Measurements from ENCODE around the gene FSCN2.

The FSCN2 gene

DNA sequence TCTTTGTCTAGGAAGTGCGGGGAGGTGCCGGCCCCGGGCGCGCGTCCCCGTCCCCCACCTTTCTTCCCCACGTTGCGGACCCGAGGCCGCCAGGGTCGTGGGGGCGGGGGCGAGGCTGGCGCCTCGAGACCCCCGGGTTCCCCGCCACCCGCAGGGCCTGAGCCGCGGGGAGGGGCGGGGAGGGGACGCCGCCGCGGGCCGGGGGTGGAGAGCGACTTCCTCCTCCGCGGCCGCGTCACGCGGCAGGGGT, 13.8 kb upstream of the FSCN2 start:
- DNase-seq, result peak; percentile 71

DNA sequence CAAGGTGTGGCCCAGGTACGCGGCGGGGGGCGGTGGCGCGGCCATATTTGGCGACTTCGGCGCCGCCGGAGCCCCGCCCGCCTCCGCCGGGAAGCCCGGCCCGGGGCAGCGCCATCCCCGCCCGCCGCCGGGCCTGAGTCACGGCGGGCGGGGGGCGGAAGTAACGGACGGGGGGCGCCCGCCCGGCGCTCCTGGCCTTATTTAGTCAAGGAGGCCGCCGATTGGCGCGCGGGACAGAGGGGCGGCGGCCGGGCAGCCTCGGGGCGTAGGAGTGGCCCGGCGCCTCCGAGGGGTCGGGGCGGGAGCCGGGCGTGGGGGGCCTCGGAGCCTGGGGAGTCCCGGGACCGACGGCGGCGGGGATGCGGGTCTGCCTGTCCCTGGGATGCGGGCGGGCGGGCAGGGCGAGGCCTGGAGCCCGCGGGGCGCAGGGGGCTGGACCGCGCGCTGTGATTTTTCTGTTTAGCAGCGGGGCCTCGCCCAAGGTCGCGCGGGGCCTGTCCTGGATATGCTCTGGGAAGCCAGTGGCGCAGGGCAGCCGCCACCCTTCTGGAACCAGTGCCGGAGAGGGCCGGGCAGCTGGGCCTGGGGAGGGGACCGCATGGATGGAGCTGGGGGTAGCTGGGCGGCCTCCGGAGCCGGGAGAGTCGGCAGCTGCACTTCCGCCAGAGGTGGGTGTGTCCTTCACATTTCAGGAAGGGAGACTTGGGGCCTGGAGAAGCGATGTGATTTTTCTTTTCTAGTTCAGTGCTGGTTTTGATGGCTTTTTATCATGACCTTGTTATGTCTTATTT, 13.2 kb upstream of the FSCN2 start:
- peak; percentile 39 for DNase-seq

DNA sequence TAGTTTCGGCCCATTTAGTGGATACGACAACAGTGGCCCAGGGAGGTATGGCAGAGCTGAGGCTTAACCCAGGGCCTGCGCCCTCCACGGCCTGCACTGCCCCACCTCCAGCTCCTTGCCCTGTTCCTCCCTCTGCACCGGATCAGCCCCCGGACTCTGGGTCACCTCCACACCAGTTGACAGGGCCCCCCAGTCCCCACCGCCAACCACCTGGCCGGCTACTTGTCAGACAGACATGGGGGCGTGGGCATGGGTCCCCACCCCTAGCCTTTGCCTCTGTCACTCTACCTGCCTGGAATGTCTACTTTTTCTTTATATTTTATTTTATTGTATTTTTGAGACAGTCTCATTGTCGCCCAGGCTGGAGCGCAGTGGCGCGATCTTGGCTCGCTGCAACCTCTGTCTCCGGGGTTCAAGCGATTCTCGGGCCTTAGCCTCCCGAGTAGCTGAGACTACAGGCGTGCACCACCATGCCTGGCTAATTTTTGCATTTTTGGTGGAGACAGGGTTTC, 12.6 kb upstream of the FSCN2 start:
- DNase-seq, result no peak

DNA sequence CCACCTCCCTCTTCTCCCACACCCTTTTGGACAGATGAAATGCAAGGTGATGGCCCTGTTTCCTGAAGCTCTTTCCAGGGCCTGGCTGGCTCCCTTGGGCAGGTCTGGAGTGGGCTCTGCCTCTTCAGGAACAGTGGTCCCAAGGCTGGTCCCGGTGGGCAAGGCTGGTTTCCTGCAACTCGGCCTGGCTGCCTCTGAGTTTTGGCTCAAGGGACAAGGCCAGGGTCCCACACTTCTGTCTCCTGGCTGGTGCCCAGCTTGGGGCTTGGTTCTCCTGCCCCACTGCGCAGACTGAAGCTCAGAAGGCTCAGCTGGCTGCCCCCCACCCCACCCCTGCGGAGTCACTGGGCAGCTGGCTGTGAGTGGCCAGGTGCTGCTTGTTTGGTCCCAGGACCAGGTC, 11.7 kb upstream of the FSCN2 start:
- DNase-seq, result no peak

DNA sequence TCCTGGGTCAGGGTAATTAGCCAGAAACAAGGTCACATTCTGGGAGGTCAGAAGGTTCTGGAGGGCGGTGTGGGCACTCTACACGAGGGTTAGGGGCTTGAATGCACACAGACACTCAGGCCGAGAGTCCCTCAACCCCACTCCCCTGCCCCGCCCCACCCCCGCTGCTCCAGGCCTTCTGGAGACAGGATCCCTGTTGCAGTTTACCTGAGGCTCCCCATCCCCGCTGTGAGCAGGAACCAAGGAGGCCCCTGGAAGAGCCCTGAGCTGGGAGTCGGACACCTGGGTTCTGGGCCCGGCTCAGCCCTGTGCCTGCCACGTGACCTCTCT, 11.2 kb upstream of the FSCN2 start:
- DNase-seq, result no peak

DNA sequence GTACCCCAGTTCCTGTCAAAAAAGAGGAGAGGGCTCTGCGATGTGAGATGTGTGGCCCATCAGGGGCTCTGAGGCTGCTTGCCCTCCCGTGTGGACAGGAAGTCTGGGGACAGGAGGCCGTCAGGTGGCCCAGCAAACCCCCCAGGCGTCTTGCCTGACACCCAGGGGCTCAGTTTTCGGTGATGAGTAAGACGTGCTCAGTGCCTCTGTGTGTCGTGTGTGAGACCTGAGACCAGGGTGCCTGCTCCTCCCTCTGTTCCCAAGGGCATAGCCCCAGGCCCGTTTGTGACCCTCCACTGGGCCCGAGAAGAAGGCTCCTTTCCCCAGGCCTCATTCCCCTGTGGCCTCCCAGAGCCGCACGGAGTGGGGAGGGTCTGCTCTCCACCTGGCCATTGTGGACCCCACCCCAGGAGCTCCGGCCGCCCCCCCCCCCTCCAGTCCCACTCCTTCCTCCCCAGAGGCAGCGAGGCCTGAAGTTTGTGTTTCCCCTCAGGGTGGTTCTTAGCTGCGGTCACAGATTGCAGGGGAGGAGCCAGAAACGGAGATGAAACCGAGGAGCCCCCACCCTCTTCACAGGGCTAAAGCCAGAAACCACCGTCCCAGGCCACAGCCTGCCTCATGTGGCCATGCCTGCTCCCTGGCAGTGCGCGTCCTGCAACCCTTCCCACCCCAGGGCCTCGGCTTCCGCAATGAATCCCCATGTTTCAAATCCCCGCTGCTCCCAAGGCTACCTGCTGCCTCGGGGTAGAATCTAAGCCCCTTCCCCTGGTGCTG, 10.7 kb upstream of the FSCN2 start:
- DNase-seq, result no peak

DNA sequence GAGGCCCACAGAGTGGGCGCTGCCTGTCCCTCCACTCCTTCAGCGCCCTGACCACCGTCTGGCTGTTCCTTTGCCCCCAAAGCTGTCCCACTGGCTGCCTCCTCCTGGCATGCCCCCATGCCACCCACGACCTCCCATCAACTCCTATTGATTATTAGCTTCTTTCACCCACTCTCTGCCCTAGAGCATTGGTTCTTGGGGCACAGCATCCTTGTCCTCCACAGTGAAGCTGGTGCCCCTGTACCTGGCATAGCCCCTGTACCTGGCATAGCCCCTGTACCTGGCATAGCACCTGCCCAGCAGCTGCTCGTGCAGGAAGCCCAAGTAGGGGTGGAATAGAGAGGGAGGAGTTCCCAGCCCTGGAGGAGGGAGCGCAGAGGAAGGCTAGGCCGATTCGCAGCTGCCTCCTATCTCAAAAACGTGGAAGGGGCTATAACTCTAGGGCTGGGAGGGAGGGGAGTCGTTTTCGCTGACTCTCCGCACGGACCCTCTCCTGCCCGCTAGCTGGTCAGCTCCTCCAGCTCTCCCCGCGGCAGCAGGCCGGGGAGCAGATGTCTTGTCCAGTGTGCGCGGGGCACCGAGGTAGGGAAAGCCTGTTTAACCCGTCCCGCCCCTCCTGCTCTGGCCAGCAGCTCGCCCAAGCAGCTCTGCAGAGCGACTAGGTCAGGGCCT, 9.9 kb upstream of the FSCN2 start:
- peak; percentile 71 for DNase-seq

DNA sequence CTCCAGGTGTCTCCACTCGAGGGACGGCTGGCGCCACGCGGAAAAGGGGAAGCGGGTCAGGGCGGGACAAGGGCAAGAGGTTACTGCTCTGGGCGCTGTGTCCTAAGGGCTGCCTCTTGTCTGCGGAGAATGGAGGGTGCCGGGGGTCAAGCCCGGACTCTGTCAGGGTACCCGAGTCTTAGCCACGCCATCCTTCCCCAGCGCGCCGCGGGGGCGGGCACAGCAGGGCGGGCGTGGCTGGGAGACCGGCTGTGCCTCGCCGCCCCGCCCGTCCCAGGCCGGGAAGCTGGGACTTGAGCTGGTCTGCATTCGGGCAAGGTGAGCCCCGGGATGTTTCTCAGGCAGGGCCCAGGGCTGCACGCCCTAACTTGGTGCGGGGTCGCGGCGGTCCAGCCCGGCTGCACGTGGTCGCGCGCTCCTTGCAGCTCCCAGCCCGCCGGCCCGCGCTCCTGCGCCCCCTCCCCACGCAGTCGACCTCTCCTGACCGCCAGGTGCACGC, 9.3 kb upstream of the FSCN2 start:
- no peak for DNase-seq

DNA sequence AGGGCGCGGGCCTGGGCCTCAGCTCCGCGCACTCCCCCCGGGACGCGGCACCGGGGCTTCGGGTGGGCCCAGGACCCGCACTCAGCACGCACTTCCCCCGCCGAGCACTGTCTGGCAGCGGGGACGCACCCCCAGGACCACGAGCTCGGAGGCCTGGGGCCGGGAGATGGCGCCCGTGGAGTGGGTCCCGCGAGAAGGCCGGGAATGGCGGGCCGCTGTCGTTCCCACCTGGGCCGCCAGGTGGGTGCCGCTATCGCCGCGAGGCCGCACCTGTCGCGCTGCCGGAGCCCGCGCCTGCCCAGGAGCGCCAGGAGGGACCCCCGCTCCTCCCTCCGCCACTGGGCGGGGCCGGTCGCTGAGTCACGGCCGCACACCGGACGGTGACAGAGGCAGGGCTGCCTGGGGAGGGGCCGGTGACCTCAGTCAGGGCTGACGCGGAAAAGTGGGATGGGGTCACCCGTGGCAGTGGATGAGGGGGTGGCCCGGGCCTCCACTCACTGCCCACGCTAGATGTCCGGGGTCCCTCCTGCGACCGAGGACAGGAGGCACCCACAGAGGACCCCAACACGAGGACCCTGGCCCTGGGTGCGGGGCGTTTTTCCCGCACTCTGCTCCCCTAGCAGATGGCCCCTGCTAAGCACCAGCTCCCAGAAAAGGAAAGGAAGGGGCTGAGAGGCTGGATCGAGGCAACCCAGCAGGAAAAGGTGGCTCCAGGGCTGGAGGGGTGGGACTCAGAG, 8.7 kb upstream of the FSCN2 start:
- DNase-seq, result peak; percentile 52

DNA sequence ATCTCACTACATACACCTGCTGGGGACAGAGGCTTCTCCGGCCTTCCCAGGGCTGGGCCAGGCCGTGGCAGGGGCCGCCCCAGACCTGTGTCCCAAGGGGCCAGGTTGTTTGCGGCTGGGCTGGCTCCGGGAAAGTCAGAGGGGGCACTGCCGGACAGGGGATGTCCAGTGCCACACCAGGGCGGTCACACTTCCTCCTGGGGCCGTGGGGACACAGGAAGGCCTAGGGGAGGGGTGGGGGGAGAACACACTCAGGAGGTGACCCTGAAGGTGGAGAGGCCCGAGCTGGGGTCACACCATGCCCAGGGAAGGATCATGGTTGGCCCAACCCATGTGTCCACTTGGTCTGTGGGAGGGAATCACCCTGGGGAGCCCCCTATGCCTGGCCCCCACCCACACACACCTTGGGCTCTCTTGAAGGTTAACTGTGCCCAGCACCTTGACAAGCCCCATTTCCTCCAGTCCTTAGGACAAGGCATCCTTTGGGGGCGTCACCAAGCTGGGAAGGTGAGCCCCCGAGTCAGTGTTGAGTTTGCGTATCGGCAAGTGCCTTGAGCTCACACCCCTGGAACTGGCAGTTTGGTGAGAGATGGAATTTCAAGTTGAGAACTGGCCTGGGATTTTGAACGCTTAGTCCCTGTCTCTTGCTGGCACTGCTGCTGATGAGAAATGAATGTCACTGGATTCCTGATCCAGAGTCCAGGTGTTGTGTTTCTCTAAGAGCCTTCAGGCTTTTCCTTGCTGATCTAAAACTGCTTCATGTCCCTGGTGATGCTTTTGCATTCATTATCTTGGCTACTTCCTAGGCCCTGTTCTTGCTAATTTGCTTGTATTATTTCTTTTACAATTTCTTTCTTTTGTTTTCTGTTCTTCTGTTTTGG, 7.9 kb upstream of the FSCN2 start:
- no peak for DNase-seq

DNA sequence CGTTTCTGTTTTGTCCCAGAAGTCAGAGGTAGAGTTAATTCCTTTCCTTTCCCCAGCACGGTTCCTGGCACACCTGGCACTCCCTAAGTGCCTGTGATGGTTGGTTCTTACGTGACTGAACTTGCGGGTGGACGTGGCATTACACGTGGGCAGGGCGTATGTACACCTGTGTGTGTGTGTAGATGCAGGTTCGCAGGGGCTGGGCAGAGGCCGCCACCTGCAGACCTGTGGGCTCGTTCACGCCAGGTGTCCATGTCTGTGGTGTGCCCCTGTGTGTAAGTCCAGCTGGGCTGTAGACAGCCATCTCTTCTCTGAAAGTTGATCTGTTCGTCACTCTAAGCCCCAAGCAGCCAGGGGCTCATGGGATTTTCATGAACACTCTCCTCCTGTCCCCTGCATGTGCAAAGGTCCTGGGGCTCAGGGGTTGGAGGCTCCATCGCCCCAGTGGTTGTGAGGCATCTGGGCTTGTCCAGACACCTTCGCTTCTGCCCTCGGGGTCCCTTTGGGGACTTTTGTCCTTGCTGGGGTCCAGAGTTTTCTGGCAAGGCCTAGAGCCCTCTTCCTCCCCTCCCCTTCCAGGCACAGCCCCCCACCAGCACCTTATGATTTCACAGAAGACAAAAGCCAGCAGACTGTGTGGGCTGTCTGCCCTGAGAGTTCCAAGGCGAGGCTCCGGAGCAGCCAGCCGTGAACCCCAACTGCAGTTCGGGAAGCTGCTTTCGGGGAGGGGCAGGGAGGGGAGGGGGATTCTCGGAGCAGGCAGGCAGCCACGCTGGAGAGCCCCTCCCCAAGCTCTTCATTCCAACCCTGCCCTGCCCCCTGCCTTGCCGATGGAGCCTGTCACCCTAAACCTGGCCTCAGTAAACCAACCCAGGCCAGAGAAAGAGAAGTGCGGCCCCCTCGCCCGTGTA, 5.4 kb upstream of the FSCN2 start:
- DNase-seq, result no peak

DNA sequence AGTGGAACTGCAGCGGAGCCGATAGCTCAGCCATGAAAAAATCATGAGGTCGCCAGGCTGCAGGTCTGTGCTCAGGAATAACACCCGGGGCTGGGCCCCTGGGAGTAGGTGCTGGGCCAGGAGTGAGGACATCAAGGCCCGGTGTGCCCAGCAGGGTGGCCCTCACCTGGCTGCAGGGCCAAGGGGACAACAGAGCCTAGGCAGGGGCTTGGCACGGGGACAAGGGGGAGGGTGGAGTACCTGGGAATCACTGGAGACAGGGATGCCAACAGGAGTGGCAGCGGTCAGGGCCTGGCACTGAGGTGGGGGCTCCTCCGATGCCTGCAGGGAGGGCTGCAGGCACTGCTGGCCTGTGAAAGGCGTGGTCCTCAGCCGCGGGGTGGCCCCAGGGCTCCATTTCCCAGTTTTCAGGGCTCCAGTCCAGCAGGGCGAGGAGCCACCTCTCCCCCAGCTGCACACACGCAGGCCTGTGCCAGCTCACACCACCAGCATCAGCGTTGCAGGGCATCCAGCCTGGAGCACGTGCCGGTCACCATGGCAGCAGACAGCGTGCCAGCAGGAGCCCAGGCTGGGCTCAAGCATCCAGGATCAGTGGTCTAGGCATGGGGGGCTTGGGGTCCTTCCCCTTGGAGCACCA, 4.7 kb upstream of the FSCN2 start:
- DNase-seq, result peak; percentile 51

DNA sequence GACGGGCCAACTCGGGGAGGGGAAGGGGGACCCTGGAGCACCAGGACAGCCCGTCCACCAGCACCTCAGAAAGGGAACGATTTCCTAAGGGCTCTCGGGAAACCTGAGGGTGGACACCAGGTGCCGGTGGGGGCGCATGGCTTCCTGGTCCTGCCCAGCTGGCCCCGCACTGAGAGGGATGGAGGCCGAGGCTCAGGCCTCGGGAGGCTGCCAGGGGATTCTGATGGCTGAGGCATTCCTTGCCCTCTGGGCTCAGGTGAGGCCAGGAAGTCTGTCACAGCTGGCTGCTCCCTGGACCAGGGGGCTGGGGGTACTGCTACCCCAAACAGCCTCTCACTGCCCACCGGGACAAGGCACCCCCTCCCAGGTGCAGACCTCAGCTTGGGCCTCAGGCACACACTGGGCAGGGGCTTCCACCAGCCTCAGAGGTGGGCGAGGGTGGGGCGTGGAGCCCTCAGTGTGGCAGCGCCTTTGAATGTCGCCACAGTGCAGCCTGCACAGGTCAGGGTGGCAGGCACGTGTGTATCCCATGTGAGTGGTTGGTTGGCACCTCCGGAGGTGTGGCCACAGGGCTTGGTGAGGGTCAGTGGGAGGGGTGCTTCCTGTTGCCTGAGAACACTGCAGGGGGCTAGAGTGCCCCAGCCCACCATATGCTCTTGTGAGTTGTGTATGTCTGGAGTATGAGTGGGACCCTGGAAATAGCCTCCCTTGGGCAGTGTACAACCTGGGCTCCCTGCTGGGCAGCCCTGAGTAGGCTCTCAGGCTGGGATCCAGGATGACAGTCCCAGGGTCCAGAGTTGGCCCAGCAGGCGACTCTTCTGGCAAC, 3.9 kb upstream of the FSCN2 start:
- no peak for DNase-seq

DNA sequence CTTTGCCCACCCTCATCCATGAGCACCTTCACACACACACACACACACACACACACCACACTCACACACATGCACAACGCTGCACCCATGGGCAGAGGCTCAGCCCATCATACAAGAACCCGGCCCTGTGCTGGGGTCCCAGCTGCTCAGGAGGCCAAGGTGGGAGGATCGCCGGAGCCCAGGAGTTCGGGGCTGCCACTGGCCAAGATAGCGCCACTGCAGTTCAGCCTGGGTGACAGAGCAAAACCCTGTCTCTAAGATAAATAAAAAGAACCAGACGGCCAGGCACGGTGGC, 3.4 kb upstream of the FSCN2 start:
- DNase-seq, result no peak

DNA sequence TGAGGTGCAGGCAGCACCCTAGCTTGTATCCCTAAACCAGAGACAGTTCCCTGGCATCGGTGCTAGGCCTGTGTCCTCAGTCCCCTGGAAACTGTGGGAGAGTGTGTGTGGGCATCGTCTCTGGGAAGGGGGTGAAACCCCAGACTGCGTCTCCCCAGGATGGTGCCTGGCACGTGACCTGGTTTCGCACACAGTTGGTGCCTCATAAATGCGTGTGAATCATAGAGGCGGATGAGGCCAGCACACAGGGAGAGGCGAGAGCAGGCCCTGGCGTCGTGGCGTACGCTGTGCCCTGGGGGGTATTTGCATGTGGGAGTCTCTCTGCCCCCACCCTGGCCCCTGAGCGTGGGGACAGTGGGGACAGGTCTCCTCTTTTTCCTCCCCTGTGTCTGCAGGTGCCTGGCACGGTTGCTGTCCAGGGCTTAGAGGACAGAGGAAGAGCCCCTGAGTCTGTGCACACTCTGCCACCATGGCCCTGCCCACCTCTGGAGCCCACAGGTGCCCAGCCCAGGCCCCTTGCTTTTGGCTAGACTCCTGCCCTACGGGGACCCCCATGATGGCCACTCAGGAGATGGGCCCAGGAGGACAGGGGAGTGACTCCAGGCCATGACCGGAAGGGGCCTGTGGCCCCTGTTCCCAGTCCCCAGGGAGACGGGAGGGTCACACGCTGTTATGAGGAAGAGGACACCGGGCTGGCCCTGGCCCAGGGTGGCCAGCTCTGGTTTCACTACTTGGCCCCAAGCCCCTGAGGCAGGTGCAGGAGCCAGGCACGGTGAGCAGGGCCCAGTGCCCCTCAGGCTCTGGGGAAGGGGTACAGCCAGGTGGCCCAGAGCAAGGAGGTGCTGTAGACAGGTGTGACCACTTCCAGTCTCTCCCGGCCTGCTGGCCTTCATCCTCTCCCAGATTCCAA, 1.3 kb upstream of the FSCN2 start:
- DNase-seq, result no peak

DNA sequence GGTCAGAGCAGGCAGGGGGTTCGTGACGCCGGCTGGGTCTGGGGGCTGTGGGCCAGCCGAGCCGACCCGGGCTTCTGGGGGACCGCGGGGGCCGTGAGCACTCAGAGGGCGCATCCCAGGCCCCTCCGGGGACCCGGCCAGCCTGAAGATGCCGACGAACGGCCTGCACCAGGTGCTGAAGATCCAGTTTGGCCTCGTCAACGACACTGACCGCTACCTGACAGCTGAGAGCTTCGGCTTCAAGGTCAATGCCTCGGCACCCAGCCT, 140 bp downstream of the FSCN2 start:
- no peak for DNase-seq

DNA sequence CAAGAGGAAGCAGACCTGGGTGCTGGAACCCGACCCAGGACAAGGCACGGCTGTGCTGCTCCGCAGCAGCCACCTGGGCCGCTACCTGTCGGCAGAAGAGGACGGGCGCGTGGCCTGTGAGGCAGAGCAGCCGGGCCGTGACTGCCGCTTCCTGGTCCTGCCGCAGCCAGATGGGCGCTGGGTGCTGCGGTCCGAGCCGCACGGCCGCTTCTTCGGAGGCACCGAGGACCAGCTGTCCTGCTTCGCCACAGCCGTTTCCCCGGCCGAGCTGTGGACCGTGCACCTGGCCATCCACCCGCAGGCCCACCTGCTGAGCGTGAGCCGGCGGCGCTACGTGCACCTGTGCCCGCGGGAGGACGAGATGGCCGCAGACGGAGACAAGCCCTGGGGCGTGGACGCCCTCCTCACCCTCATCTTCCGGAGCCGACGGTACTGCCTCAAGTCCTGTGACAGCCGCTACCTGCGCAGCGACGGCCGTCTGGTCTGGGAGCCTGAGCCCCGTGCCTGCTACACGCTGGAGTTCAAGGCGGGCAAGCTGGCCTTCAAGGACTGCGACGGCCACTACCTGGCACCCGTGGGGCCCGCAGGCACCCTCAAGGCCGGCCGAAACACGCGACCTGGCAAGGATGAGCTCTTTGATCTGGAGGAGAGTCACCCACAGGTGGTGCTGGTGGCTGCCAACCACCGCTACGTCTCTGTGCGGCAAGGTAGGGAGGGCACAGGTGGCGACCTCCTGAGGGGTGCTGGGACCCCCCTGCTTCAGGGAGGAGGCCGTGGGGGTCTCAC, 667 bp downstream of the FSCN2 start:
- no peak for DNase-seq

DNA sequence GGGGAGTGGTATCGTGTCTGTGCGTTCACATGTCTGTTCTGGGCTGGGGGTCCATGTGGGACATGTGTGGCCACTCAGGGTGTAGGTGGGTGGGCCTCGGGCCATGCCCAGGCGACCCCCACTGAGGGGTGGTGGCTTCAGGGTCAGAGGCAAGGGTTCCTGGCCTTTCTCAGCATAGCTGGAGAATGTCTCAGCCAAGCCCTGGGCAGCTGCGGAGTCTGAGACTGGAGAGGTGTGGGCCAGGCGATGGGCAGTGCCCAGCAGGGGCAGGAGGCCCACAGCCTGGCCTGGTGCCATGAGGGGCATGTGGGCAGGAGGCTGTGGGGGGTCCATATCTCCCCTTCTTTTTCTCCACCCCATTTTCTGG, 1.2 kb downstream of the FSCN2 start:
- no peak for DNase-seq
